Effector CD8-positive, alpha-beta T cell (primary cell): ENCODE measurements around the gene NASP.
"Not testable (repeated sequence)": the region's sequence is repeated elsewhere in the genome, so short reads cannot be mapped to it uniquely, and the experiment has no call there.

Source experiments
- DNase-seq: peaks from one replicate; lab custom pipeline; 2025; lab: John Stamatoyannopoulos, UW

Gene NASP

GRCh38 chr1:45570631-45571030 lies 13.2 kb upstream of the NASP start:
- no peak for DNase-seq

DNA sequence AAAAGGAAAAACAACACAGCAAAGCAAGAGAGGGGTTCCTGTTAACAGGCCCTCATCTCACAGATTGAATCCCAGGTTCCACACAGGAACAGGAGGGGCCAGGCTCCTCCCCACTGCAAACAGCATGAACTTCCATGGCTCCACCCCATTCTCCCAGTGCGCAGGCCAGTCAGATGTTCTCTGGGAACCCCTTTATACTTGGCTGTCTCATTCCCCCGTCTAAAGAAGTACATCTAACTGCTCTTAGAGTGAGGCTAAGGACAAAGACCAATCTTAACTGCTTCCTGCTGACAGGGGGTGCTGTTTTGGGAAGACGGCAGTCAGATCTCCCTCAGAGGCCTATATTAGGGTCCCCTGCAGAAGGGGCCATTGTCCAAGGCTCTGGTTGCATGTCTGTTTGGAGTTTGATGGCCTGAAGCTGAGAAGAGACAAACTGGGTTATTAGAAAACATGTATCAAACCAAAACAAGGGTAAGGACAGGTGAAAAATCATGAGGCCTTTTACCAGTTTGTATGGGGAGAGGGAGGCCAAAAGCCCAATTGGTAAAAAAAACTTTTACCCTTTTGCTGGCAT lies 10.5 kb upstream of the NASP start:
- no peak for DNase-seq

- no peak for DNase-seq
Observed at GRCh38 chr1:45574105-45574626, 9.7 kb upstream of the NASP start.

DNA sequence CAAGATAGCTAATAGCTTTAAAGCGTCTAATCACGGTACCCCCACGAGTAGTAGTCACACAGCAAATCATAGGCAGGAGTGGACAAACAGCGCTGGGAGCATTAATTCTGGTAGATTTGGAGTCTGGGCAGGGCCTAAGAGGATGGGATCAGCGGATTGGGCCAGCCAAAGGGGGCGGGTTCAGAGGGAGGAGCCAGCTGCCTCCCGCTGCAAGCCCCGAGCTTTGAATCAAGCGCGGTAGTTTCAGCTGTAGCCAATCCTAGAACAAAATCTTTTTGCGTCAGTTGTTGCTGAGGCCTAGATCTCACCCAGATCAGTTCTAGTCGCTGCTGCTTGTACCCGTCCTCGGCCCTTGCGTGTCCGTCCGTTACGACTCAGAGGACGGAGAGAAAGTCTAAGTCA lies 576 bp upstream of the NASP start:
- peak; percentile 82 for DNase-seq

- DNase-seq = peak; percentile 88
Observed at GRCh38 chr1:45584351-45585109, 689 bp downstream of the NASP start.

- DNase-seq = no peak
Observed at GRCh38 chr1:45585110-45585426, 1.2 kb downstream of the NASP start.

DNA sequence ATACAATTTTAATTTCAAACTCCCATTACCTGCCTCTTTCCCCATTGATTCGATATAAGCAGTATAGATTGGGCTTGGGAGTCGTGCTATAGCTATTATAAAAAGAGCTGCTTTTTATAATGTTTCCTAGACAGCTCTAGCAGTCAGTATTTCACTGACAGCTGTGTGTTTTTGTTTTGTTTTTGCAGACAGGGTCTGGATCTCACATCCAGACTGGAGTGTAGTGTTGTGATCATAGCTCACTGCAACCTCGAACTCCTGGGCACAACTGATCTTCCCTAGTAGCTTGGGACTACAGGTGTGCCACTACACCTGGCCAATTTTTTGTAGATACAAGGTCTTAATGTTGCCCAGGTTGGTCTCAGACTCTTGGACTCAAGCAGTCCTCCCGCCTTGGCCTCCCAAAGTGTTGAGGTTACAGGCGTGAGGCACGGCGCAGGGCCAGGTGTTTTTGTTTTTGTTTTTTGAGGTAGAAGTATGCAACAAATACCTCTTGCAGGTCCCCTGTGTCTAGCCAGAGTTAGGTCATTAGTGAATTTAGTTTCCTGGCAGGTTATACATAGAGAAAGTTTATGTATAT lies 1.7 kb downstream of the NASP start:
- no peak for DNase-seq

DNA sequence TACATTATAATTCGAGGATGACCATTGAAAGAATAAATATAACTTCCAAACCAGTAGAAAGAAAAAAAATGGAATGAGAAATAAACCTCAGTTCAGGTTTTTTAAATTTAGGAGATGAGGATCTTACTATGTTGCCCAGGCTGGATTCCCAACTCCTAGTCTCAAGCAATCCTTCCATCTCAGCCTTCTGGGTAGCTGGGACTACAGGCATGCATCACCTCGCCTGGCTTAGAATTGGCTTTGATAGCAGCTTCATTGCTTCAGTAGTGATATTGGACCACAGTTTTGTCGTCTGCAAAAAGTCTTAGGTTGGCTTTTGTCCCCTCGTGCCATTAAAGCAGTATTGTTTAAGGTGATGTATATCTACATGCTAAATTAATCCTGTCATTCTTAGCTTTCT lies 2.9 kb downstream of the NASP start:
- DNase-seq = no peak

GRCh38 chr1:45589861-45590260 lies 6.0 kb downstream of the NASP start:
- DNase-seq = no peak

DNA sequence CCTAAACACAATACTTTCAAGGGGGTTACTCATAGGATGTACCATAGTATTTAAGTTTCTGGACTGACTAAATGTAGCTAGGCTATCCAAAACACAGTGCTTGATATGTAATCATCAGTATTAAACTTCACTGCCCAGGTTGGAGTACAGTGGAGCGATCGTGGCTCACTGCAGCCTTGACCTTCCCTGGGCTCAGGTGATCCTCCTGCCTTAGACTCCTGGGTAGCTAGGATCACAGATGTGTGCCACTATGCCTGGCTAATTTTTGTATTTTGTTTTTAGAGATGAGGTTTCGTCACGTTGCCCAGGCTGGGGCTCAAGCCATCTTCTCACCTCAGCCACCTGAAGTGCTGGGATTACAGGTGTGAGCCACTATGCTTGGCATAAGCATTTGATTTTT lies 10.6 kb downstream of the NASP start:
- DNase-seq = no peak

DNA sequence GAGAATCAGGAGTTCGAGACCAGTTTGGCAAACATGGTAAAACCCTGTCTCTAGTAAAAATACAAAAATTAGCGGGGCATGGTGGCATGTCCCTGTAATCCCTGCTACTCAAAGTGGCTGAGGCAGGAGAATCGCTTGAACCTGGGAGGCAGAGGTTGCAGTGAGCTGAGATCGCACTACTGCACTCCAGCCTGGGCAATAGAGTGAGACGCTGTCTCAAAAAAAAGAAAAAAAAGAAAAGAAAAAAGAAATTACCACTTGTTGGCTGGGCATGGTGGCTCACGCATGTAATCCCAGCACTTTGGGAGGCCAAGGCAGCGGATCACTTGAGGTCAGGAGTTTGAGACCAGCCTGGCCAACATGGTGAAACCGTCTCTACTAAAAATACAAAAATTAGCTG lies 12.9 kb downstream of the NASP start:
- not testable (repeated sequence) for DNase-seq

DNA sequence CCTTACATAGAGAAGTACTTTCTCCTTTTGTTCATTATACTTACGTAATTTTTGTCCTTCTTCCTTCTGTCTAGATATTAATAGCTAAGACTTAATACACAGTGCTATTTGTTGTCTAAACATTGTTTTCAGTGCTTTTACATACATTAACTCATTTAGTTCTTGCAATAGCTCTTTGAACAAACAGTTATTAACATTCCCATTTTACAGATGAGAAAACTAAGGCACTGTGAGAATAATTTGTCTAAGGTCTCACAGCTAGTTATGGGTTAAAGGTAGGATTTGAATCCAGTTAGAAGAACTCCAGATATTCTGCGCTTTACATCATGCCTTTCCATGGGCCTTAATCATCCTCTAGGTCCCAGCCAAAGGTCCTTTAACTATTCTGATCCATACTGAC lies 20.4 kb downstream of the NASP start:
- DNase-seq = no peak

DNA sequence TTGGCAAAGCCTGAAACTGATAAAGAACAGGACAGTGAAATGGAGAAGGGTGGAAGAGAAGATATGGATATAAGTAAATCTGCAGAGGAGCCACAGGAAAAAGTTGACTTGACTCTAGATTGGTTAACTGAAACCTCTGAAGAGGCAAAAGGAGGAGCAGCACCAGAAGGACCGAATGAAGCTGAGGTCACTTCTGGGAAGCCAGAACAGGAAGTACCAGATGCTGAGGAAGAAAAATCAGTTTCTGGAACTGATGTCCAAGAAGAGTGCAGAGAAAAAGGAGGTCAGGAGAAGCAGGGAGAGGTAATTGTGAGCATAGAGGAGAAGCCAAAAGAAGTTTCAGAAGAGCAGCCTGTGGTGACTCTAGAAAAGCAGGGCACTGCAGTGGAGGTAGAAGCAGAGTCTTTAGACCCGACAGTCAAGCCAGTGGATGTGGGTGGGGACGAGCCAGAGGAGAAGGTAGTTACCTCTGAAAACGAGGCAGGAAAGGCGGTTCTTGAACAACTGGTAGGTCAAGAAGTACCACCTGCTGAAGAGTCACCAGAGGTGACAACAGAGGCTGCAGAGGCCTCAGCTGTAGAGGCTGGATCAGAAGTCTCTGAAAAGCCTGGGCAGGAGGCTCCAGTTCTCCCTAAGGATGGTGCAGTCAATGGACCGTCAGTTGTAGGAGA lies 23.7 kb downstream of the NASP start:
- no peak for DNase-seq

DNA sequence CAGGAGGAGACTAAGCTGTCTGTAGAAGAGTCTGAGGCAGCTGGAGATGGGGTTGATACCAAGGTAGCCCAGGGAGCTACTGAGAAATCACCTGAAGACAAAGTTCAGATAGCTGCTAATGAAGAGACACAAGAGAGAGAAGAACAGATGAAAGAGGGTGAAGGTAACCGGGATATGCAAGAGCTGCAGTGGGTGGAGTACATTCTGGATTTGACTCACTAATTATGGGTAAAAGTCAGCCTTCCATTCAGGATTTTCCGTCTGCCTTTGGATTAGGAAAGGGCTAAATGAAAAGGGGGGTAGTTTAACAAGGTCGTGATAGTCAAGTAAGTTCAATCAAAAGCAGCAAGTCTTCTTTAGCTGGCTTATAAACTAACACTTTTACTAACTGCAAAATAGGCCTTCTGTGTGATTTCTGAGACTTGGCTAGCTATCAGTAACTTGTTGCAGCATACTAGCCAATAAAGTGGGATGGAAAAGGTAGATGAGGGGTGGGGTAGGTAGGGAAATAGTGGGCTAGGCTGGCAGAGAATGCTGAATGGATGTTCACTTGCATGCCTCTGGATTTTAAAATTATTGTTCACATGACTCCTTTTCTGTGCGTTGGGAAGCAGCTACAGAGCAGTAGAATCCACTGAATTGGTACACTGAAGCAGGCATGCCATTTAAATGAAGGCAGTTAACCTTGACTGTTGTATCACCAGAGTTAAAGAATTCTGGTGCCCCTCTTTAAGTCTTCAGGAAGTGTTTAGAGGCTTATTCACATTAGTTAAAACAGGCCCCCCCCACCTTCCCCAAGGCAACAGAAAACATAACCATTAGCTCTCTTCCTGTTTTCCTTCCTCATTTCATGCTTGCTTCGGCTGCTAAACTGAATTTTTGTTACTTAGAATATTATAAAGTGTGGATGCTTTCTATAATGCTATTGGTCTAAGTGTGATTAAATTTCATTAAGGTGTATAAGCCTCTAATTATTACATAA lies 24.6 kb downstream of the NASP start:
- DNase-seq = no peak

GRCh38 chr1:45610589-45611226 lies 26.9 kb downstream of the NASP start:
- DNase-seq = no peak

DNA sequence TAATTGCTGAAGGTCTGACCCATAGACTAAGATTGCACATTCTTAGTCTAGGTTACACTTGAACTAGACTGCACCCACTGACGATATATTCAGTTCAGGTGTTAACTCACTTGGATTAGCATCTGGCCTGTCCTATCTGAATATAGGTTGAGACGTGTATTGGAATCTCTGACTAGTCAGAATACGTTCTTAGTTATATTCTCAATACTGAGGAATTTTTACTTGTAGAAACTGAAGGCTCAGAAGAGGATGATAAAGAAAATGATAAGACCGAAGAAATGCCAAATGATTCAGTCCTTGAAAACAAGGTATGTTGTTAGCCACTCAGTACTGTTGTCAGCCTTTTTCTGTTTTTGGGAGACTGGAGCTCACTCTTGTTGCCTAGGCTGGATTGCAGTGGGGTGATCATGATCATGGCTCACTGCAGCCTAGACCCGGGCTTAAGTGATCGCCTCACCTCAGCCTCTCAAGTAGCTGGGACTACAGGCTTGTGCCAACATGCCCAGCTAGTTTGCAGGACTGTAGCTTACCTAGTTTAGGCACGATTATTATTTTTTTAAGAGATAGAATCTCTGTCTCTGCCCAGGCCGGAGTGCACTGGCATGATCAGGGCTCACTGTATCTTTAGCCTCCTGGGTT lies 29.2 kb downstream of the NASP start:
- DNase-seq = no peak

GRCh38 chr1:45615885-45616284 lies 32.0 kb downstream of the NASP start:
- no peak for DNase-seq

- no peak for DNase-seq
Observed at GRCh38 chr1:45617618-45618017, 33.8 kb downstream of the NASP start.

GRCh38 chr1:45619149-45619921 lies 35.5 kb downstream of the NASP start:
- no peak for DNase-seq
